GM20000 (cell line): Measurements from ENCODE around the gene PRMT7.

Experiments
- DNase-seq: peaks from one replicate; pipeline ENCODE4 v3.0.0; 2012; ENCODE audit warnings: low spot score
- TF ChIP-seq, protein P1 (sequence below): IDR thresholded peaks from 2 replicates; pipeline ENCODE4 v1.5.1; 2012; ENCODE audit warnings: mild to moderate bottlenecking, control low read depth; ENCODE audit errors: extremely low read depth, missing control alignments

Gene PRMT7

DNA sequence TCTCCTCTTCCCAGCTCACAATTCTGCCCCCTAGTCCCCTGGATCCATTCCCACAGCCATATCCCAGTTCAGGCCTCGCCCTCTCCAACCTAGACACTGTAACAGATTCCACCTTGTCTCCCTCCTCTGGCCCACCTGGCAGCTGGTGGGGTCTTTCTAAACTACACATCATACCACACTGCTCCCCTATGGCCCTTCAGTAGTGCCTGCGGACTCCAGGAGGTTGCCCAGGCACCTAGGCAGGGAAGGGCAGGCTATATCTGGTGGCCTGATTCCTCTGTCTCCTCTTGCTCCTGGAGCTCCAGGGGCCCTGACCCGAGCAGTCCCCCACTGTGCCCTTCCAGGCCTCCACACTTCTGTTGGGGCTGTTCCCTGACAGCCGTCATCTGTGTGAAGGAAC lies 73.0 kb downstream of the PRMT7 start:
- TF ChIP-seq, protein P1, sequence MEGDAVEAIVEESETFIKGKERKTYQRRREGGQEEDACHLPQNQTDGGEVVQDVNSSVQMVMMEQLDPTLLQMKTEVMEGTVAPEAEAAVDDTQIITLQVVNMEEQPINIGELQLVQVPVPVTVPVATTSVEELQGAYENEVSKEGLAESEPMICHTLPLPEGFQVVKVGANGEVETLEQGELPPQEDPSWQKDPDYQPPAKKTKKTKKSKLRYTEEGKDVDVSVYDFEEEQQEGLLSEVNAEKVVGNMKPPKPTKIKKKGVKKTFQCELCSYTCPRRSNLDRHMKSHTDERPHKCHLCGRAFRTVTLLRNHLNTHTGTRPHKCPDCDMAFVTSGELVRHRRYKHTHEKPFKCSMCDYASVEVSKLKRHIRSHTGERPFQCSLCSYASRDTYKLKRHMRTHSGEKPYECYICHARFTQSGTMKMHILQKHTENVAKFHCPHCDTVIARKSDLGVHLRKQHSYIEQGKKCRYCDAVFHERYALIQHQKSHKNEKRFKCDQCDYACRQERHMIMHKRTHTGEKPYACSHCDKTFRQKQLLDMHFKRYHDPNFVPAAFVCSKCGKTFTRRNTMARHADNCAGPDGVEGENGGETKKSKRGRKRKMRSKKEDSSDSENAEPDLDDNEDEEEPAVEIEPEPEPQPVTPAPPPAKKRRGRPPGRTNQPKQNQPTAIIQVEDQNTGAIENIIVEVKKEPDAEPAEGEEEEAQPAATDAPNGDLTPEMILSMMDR = no peak
- no peak for DNase-seq

DNA sequence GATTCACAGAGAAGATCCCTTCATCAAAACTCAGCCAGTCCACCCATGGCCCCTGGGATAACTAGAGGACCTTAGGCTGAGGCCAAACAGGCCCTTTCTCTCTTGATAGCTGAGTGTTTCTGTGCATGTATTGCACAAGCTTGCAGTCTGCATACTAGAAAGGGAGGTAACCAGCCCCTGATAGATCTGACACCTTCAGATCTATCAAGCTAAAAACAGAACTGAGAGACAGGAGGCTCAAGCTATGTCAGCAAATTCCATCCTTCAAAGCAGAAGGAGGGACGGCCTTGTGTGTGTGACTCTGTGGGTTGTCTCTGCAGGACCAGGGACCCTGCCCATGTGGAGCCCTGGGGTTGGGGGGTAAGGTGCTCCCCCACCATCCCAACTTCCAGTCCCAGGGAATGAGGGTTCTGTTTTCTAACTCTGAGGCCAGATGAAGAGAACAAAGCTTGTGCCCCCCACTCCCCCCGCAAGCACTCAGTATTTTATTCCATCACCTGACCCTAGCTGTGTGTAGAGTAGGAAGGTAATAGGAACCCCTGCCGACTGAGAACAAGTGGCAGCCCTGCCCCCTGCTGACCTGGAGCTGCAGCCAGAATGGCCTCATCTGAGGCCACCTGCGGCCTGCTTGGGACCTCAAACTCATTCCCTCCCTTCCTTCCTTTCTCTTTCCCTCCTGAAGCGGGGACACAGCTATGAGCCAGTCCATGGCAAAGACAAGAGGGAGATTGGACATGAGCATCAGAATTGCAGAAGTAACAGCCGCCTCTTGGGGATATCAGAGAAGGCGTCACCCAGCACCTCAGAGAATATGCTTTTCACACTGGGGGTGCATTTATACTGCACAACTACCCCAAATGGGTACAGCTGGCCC lies 73.7 kb downstream of the PRMT7 start:
- TF ChIP-seq, protein P1 = no peak

GRCh38 chr16:68385371-68385770 lies 74.6 kb downstream of the PRMT7 start:
- DNase-seq = no peak
- TF ChIP-seq, protein P1 = no peak

More for the DNA sequence above, 73.7 kb downstream of the PRMT7 start:
- no peak for DNase-seq

DNA sequence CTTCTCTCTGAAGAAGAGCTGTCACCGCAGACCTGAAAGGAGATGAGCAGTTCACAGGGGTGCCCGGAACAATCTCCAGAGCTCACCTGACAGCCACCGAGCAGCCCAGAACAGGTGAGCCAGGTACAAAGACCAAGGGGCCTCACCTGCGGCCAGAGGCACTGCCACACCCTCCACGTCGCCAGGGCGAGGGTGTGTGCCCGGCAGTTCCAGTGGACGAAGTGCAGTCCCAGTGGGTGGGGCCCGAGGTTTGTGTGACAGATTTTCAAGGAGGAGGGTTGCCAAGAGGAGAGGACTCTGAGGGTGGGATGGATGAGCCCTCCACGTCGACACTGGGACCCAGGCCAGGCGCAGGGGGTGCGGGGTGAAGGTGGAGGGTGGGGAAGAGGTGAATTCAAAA lies 75.8 kb downstream of the PRMT7 start:
- no peak for DNase-seq
- TF ChIP-seq, protein P1 = no peak

DNA sequence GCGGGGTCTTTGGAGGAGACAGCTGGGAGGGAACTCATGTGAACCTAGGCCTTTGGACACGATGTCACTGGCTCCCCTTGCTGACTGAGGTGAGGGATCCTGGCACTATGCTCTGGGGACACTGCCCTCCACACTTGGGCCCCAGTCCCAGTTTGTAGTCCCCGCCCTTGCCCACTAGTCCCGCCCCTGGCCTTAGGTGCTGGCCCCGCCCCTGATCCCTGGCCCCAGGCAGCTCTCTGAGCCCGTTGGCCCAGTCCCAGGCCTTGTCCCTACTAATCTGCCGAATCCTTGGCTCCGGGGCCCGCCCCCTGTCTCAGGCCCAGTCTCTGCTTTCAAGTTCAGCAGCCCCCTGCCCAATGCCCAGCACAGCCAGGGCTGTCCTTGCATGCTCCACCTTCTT lies 76.5 kb downstream of the PRMT7 start:
- TF ChIP-seq, protein P1 = no peak
- no peak for DNase-seq

DNA sequence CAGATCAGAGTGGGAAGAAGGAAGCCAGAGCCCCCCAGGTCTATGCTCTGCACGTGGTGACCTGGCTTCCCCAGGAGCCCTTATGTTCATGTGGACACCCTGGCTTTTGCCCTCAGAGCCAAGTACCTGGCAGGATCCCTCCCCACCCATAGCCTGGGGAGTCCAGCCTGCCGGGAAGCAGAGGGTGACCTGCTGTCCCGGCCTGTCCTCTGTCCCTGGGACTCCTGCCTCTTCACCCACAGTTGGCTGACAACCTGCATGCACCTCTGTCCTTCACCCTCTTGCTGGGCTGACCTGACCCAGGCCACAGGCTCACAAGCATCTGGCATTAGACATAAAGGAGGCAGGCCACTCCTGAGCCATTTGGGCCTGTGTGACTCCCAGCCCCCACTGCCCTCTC lies 77.3 kb downstream of the PRMT7 start:
- no peak for DNase-seq
- TF ChIP-seq, protein P1 = no peak

DNA sequence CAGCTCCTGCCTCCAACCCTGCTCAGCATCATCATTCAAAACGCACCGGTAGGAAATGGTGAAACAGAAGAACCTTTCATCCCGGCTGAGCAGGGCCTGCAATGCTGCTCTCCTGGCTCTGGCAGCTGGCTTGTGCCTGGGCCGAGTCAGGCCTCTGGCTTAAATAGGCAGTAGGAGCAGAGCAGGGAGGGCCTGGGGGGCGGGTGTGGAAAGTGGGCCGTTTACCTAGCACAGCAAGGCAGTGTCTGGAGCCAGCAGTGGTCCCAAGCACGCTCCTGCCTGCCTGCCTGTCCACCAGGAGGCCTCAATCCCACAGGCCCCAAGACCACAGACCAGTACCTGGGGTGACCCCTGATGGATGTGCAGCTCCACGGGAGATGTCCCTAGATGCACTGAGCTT lies 78.2 kb downstream of the PRMT7 start:
- DNase-seq = no peak
- TF ChIP-seq, protein P1 = no peak
